NCI-H774 (cell line): ENCODE results near the gene BUB1B.
"Not testable (repeated sequence)": the region's sequence is repeated elsewhere in the genome, so short reads cannot be mapped to it uniquely, and the experiment has no call there.

Experiments used
- DNase-seq: peaks from one replicate; lab custom pipeline; 2025; lab: John Stamatoyannopoulos, UW

The BUB1B gene, protein sequence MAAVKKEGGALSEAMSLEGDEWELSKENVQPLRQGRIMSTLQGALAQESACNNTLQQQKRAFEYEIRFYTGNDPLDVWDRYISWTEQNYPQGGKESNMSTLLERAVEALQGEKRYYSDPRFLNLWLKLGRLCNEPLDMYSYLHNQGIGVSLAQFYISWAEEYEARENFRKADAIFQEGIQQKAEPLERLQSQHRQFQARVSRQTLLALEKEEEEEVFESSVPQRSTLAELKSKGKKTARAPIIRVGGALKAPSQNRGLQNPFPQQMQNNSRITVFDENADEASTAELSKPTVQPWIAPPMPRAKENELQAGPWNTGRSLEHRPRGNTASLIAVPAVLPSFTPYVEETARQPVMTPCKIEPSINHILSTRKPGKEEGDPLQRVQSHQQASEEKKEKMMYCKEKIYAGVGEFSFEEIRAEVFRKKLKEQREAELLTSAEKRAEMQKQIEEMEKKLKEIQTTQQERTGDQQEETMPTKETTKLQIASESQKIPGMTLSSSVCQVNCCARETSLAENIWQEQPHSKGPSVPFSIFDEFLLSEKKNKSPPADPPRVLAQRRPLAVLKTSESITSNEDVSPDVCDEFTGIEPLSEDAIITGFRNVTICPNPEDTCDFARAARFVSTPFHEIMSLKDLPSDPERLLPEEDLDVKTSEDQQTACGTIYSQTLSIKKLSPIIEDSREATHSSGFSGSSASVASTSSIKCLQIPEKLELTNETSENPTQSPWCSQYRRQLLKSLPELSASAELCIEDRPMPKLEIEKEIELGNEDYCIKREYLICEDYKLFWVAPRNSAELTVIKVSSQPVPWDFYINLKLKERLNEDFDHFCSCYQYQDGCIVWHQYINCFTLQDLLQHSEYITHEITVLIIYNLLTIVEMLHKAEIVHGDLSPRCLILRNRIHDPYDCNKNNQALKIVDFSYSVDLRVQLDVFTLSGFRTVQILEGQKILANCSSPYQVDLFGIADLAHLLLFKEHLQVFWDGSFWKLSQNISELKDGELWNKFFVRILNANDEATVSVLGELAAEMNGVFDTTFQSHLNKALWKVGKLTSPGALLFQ

DNA sequence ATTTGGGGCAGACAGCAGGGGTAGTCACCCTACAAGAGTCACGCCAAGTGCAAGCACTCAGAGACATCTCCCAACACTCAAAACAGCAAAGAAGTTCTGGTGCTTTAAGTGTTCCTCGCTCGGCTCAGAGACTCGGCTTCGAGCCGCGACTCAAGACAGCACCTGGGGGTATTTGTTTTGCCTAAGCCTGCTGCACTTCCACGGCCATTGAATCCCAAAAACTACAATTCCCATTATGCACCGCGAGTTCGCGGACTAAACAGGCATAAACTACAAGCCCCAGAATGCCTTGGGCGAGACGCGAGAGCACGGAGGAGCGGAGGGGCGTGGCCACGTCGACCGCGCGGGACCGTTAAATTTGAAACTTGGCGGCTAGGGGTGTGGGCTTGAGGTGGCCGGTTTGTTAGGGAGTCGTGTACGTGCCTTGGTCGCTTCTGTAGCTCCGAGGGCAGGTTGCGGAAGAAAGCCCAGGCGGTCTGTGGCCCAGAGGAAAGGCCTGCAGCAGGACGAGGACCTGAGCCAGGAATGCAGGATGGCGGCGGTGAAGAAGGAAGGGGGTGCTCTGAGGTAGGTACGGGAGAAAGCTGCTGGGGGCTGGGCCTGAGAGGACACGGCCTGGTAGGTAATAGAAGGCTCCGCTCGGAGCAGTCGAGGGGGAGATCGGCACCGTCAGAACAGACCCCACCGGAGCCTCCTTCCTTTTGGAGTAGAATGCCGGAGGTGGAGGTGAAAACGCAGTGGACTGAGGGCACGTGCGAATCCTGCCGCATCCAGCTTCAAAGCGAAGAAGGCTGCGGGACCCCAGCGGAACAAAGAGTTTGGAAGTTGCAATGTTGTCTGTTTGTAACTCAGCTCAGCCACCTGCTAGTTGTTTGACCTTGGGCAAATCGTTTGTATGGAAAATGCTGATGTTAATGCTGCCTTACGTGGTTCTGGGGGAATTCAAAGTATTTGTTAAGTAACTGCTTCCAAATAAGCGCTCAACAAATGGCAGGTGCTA is at the start of gene BUB1B:
Gene BUB1B (plus strand): TSS at position 381 of the 1,000 bp plus-strand sequence. CDS start 152 bp downstream, at position 533.
- DNase-seq: peak; percentile 91

DNA sequence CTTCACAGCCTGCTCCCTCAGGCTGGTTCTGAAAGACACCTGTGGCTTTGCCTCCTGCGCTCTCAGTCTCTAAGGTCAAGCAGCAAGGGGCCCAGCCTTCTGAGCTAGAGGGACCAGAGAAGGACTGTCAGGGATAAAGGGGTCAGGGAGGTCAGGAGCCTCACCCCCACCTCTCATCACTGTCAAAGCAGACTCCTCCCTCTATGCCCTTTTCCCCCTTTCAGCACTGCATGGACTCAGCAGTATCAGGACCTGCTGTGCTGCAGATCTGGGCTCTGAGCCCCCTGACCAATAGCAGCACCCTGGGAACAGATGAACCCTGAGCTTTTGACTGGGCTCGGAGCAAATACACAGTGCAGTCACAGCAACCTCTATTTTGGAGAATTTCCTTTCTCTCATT is 49.0 kb upstream of the BUB1B start:
- no peak for DNase-seq

DNA sequence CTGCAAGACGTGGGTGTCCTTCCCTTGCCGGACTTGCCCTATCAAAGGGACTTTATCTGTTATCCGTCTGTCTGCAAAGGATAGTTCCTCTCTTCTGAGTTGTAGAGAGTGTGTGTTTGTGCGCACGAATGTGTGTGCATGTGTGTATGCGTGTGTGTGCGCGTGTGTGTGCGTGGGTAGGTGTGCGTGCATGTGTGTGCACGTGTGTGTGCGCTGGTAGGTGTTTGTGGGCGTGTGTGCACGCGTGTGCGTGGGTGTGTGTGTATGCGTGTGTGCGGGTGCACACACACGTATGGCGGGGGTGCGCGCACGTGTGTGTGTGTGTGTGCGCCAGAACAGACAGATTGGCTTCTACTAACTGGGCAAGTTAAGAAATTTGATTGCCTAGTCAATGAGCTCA is 48.1 kb upstream of the BUB1B start:
- DNase-seq: no peak

DNA sequence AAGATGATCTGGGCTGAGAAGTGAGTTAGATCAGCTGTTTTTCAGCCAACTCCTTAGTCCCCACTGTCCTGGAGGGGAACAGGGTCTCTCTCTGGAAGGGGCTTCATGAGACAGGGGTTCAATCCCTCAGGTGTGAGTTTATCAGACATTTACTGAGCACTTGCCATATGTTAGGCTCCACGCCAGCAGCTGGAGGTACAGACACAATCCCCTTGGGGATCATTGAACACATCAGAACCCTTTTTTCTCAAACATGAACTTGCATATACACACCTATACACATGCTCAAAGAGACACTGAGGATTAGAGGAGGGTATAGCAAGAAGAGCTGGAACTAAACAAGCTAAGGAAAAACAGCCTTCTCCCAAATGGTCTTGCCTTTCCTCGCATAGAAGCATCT is 46.7 kb upstream of the BUB1B start:
- no peak for DNase-seq

DNA sequence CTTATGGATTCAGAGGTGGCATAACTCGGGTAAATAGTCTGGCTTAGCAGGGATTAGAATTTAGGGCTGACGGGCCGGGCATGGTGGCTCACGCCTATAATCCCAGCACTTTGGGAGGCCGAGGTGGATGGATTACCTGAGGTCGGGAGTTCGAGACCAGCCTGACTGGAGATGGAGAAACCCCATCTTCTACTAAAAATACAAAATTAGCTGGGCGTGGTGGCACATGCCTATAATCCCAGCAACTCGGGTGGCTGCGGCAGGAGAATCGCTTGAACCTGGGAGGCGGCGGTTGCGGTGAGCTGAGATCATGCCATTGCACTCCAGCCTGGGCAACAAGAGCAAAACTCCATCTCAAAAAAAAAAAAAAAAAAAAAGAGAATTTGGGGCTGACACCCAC is 45.8 kb upstream of the BUB1B start:
- not testable (repeated sequence) for DNase-seq

DNA sequence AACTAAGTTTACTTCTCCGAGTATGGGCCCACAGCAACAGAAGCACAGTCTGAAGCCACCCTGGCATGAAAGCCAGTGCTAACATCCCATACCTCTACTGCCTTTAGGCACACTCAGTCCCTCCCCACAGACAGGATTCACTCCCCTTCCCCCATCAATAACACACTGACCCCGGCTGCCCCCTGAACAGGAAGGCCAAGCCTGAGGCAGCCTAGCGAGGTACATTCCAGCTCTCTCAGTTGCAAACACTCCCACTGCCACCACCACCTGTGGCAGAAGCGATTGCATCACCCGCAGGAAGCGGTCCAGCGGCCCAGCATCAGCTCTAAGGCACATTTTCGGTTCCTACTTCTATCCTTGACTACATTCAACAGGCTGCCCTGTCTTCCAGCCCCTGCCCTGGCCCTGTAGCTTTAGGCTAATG is 45.2 kb upstream of the BUB1B start:
- DNase-seq: no peak

DNA sequence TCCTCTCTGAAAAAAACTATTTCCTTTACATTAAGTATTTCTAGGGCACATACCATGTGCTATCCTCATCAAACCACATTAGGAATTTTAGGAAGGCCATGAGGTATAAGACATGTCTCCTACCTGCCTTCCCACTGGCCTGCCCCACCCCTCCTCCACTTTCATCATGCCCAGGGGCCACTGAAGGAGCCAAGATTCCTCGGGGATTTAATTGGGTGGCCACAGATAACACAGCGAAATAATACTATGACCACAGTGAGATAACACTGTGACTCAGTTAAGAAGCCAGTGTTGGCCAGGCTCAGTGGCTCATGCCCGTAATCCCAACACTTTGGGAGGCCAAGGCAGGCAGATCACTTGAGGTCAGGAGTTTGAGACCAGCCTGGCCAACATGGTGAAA is 42.4 kb upstream of the BUB1B start:
- DNase-seq: no peak

DNA sequence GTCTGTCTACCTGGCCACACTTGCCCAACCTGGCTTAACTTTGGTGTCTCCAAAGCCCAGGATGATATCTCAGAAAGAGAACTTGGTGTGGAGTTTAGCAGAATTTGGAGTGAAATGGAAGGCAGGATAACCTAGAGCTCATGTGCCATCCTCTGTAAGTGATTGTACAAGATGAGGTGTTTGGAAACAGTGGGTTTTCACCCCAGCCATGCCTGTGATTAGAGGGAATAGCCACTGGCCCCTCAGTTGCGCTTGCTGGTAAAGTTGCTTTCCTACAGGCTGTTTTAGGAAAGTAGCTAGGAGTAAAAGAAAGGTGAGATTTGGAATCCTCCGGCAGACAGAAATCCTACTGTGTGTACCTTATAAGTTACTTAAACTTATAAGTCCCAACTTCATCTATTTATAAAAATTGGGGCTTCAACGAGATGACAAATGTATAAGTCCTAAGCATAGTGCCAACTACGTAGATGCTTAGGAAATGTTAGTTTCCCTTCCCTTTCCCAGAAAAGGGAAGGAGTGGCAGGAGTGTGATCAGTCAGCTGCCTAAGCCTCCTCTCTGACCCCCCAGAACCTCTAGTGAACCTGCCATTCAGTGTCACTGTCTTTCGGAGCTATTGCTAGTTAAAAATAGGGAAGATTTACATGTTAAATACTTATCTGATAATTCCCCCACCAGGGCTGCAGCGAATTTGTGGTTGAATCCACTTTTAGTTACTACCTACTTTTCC is 38.8 kb upstream of the BUB1B start:
- no peak for DNase-seq

DNA sequence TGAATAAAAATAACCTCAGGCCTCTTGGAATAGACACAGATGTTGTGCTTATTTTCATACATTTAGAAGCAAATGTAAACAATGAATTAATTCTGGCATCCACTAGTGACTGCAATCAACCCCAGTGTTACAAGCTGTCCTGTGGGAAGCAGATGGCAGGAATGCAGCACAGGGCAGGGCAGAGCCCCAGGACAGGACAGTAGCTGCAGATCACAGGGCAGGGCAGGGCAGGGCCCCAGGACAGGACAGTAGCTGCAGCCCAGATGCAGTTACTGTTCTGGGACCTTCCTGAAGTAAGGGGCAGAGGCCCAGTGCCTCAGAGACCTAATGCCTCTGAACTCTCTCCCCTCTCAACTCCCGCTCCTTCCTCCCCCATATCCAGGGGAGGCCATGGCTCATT is 37.9 kb upstream of the BUB1B start:
- not testable (repeated sequence) for DNase-seq

DNA sequence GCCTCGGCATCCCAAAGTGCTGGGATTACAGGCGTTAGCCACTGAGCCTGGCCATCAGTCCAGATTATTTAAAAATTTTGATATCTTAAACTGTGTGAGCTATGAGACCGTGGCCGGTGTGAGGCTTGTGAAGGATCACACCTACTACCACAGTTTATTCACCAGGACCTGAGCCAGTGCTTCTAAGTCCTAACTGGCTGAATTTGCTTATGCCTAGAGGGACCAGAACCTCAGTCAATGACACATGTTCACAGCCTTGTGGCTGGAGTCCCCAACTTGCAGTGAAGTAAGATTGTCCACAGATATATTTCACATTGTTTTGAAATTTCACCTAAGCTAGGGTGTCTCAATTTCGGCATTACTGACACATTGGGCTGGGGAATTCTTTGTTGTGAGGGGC is 37.0 kb upstream of the BUB1B start:
- not testable (repeated sequence) for DNase-seq

DNA sequence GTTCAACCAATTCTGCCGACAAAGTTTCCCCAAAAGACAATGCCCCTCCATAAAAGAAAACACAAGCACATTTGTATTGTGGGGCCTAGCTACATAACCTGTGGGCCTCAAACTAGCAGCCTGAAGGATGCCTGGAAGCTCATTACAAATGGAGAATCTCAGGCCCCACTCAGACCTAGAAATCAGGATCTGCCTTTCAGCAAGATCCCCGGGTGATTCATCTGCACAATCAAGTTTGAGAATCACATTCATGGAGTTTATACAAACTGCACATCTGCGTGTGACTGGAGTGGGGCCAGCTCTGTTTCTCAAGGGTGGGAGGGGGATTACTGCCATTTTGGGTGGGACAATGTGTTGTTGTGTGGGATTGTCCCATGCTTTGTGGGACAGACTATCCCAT is 36.5 kb upstream of the BUB1B start:
- not testable (repeated sequence) for DNase-seq

DNA sequence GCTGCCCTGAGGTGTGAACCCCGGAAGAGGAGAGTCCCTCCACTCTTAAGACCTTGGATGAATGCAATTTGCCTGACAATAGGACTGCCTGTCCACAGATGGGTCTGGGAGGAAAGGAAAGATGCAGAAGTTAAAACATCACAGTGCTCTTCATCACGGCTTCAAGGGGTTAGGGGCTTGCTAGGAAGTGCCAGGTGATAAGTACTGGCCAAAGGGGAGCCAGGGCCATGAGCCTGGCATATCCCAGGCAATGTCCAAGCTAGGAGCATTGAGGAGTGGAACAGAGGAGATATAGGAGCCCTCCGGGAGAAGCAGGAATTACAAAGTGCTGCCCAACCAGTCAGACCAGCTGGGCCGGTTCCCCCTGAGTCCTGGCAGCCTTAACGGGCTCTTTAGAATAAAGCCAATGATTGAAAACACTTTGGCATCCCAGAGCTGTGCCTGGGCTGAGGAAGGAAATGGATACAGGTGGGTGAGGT is 36.0 kb upstream of the BUB1B start:
- DNase-seq: peak; percentile 11

DNA sequence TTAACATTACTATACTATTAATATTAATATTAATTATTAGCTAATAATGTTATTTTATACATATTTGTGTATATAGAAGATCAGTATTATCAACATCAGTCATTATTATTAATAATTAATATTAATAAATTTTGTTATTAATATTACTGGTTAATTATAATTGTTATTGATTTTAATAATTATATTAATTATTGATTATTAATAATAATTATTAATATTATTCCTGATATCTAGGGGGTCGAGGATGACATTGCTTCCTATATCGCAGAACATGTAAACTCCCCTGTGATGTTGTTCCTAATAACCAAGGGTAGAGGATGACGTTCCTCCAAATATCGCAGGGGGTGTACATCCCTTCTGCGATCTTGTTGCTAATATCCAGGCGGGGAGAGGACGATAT is 34.9 kb upstream of the BUB1B start:
- DNase-seq: no peak

DNA sequence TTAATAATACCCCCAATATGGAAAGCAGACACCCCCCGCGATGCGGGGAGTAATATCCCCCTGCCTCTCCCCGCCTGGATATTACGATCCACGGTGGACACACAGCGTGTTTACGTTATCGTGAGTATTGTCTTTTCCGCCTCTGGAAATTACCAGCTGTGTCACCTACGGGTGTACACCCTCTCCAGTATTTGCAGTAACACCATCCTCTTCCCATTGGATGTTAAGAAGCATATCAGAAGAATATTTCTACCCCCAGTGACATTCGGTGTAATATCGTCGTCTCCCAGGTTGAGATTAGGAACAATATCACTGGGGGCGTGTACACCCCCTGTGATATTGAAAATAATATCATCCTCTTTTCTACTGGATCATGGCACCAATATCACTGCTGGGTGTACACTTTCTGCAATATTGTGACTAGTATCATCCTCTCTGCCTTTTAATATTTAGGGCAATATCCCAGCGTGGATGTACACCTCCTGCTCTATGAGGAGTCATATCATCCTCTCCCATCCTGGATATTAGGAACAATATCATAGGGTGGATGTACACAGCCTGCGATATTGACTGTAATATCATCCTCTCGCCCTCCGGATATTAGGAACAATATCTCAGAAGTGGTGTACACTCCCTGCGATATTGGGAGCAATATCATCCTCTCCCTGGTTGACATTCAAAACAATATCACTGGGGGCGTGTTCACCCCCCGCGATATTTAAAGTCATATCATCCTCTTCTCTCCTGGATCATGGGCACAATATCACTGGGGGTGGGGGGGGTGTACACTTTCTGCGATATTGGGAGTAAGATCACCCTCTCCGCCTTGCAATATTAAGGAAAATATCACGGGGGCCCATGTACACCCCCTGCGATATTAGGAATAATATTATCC is 31.9 kb upstream of the BUB1B start:
- no peak for DNase-seq

DNA sequence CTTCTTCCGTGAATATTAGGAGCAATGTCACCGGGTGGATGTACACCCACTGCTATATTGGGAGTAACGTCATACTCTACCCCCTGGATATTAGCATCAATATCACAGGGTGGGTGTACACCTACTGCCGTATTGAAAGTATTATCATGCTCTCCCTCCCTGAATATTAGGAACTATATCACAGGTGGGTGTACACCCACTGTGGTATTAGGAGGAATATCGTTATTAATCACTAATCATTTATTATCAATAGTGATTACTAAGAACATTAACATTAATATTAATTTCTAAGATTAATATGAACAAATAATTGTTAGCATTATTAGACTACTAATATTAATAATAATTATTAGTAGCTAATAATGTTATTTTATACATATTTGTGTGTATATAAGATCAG is 30.8 kb upstream of the BUB1B start:
- DNase-seq: no peak

DNA sequence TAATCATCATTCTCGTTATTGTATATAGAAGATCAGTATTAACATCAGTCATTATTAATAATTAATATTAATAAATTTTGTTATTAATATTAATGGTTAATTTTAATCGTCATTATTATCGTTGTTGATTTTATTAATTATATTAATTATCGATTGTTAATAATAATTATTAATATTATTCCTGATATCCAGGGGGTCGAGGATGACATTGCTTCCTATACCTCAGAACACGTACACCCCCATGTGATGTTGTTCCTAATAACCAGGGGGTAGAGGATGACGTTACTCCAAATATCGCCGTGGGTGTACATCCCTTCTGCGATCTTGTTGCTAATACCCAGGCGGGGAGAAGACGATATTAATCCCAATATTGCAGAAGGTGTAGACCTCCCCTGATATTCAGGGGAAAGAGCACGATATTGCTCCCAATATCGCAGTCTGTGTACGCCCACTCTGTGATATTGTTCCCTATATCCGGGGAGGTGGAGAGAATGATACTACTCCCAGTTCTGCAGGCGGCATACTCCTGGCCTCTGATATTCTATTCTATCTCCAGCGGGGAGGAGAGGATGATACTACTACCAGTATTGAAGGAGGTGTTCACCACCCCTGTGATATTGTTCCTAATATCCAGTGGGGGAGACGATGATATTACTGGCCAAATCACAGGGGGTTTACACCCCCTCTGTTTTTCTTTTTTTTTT is 29.9 kb upstream of the BUB1B start:
- no peak for DNase-seq

DNA sequence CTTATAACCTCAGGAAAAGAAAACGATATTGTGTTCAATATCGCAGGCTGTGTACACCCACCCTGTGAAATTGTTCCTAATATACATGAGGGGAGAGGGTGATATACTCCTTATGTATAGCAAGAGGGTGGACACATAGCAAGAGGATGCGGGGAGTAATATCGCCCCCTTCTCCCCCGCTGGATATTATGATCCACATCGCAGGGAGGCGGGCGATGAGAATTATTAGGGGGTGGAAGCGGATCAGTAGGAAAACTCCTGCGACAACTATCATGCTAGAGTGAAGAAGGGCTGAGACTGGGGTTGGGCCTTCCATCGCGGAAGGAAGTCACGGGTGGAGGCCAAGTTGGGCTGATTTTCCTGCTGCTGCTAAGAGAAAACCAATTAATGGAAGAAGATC is 27.3 kb upstream of the BUB1B start:
- no peak for DNase-seq

DNA sequence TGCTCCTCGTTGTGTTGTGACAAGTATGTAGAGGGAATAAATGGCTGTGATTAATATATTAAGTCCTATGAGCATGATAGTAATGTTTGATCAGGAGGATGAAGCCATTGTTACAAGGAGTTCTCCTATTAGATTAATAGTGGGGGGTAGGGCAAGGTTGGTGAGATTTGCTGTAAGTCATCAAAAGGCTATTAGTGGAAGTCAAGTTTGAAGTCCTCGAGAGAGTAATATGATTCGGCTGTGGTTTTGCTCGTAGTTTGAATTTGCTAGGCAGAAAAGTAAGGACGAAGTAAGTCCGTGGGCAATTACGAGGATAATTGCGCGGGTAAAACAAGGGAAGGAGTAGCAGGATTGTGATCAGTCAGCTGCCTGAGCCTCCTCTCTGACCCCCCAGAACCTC is 26.0 kb upstream of the BUB1B start:
- no peak for DNase-seq

DNA sequence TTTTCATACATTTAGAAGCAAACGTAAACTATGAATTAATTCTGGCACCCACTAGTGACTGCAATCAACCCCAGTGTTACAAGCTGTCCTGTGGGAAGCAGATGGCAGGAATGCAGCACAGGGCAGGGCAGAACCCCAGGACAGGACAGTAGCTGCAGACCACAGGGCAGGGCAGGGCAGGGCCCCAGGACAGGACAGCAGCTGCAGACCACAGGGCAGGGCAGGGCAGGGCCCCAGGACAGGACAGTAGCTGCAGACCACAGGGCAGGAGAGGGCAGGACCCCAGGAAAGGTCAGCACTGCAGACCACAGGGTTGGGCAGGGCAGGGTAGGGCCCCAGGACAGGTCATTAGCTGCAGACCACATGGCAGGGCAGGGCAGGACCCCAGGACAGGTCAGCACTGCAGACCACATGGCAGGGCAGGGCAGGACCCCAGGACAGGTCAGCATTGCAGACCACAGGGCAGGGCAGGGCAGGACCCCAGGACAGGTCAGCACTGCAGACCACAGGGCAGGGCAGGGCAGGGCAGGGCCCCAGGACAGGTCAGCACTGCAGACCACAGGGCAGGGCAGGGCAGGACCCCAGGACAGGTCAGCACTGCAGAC is 24.9 kb upstream of the BUB1B start:
- DNase-seq: not testable (repeated sequence)
